Stimulated activated CD4-positive, alpha-beta T cell treated with anti-CD3 and anti-CD28 coated beads, Interleukin-4, amount 100 ng/mL, for 1 hour (primary cell): ENCODE data around the gene C2CD4C.
A peak's percentile ranks its signal among the peaks of the same experiment; 100 is the strongest.
"Not testable (repeated sequence)": the region's sequence is repeated elsewhere in the genome, so short reads cannot be mapped to it uniquely, and the experiment has no call there.

ENCODE experiments used
- DNase-seq: peaks from one replicate; pipeline ENCODE4 v3.0.0-alpha.2; 2020

Gene C2CD4C

DNA sequence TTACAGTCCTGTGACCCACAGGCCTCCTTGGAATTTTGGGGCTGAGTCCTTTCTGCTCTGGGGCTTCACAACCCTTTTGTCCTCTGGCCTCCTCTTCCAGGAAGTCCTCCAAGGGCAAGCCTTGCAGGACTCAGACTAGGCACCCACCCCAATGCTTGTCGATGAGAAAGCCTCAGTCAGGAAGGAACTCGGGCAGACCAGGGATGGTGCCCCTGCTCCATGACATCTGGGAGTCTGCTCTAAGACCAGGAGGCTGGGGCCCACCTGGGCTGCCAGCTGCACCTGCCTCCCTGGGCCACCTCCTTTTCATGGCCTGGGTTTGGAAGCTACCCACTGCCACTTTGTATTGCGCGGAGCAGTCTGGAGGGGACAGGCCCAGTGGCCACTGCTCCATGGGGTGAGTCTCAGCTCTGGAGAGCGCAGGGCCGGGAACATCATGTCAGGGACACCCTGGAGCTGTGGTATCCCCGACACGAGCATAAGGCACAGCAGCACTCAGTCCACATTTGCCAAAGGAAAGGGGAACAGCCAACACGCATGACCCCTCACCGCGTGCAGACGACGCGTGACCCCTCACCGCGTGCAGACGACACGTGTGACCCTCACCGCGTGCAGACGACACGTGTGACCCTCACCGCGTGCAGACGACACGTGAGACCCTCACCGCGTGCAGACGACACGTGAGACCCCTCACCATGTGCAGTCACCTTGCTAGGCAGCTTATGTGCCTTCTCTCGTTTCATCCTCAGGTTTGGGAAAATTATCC is 10.8 kb downstream of the C2CD4C start:
- no peak for DNase-seq

DNA sequence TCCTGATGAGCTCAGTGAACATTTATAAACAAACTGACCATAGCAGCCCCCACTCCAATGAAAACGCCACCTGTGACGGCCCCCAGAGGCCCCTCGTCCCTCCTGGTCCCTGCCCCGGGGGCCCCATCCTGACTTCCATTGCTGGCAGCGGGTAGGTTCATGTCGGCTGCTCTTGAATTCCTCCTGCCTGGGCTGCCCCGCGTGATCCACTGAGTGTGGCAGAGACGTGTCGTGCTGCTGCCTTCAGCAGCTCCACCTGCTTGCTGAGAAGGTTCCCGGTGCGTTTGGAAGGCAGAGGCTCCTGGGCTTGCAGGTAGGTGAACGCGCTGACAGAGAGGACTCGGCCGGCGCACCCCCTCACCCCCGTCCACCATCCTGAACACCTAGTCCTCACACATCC is 11.6 kb downstream of the C2CD4C start:
- no peak for DNase-seq

- DNase-seq, result no peak
Observed at GRCh38 chr19:395467-395866, 13.5 kb downstream of the C2CD4C start.

DNA sequence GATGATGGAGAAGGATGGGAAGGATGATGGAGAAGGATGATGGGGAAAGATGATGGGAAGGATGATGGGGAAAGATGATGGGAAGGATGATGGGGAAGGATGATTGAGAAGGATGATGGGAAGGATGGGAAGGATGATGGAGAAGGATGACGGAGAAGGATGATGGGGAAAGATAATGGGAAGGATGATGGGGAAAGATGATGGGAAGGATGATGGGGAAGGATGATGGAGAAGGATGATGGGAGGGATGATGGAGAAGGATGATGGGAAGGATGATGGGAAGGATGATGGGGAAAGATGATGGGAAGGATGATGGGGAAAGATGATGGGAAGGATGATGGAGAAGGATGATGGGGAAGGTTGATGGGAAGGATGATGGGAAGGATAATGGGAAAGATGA is 14.1 kb downstream of the C2CD4C start:
- DNase-seq, result not testable (repeated sequence)

GRCh38 chr19:393560-393959 is 15.4 kb downstream of the C2CD4C start:
- DNase-seq, result not testable (repeated sequence)

DNA sequence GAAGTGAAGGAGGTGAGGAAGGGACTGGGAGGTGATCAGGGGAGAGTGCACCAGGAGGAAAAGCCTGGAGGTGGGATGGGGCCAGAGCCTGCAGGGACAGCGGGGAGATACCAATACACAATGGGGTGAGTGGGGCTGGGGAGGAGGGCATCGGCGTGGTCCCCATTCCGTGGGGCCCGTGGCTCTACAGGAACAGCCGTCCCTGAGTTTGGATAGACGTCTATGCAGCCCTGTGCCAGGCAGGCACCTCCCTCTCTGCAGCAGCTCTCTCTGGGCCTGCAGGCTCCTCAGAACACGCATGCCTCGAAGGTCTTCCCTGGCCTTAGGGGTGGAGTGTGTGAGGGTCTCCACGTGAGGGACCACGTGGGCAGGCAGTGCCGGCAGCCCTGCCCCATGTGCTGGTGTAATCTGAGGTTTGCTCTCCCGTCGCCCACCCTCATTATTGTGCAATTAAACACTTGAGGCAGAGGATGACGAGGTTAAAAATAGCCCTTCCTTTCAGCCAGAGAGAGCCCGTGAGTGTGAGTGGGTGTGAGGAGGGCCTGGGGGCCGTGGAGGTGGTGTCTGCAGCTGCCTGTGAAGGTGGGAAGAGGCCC is 16.5 kb downstream of the C2CD4C start:
- no peak for DNase-seq

- no peak for DNase-seq
Observed at GRCh38 chr19:391726-392374, 17.1 kb downstream of the C2CD4C start.

GRCh38 chr19:391207-391557 is 17.8 kb downstream of the C2CD4C start:
- DNase-seq, result no peak

DNA sequence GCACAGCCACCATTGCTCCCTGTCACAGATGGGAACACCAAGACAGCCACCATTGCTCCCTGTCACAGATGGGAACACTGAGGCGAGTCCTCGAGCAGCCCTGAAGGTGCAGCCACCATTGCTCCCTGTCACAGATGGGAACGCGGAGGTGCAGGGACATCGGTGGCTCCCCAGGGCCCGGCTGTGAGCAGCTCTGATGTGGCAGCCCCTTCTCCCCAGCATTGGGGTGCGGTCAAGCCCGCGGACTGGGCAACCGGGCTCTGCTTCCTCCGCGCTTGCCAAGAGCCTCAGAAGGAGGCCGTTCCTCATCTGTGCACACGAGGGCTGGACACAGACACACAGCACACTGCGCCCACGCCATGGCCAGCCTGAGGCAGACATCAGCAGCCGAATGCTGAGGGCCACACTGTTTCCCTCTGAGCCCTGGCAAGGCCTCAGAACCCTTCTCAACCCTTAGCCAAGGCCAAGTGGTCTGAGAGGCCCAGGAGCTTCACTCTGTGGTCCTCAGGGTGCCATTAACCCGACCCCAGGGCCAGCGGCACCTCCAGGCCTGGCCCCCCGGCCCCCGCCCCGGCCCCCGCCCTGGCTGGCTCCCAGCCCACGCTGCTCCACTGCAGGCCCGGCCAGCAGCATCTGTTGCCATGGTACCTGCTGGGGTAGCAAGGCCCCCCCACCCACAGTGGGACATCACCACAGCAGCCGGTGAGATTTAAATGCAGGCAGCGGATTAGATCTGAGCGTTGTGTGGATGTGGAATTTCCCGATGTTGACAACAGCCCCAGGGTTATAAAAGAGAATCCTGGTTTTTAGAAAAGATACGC is 18.4 kb downstream of the C2CD4C start:
- no peak for DNase-seq

- no peak for DNase-seq
Observed at GRCh38 chr19:389935-390289, 19.0 kb downstream of the C2CD4C start.

DNA sequence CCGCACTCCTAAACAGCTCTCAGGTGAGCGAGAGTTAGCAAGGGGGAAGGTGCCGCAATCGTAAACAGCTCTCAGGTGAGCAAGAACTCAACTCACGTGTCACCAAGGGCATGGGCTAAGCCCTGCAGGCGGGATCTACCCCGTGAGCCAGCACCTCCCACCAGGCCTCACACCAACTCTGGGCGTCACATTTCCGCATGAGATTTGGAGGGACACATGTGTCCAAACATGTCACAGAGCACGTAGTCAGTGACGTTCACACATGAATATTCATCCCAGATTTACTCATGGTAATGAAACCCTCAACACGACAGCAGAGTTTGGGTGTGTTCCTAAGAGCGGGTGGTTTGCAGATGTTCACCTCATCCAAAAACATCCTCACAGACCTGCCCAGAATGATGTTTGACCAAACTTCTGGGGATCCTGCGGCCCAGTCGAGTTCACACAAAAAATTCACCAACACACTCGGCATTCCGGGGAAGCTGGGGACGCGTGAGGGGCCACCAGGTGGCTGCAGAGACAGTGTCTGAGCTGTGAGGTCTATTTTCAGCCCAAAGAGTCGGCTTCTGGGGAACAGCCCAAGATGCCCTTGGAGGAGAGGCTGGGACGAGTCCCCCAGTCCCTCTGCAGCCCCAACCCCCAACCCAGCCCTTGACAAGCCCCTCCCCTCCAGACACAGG is 19.6 kb downstream of the C2CD4C start:
- DNase-seq, result no peak

- DNase-seq, result no peak
Observed at GRCh38 chr19:388691-389090, 20.3 kb downstream of the C2CD4C start.

GRCh38 chr19:387777-388176 is 21.2 kb downstream of the C2CD4C start:
- DNase-seq, result no peak

DNA sequence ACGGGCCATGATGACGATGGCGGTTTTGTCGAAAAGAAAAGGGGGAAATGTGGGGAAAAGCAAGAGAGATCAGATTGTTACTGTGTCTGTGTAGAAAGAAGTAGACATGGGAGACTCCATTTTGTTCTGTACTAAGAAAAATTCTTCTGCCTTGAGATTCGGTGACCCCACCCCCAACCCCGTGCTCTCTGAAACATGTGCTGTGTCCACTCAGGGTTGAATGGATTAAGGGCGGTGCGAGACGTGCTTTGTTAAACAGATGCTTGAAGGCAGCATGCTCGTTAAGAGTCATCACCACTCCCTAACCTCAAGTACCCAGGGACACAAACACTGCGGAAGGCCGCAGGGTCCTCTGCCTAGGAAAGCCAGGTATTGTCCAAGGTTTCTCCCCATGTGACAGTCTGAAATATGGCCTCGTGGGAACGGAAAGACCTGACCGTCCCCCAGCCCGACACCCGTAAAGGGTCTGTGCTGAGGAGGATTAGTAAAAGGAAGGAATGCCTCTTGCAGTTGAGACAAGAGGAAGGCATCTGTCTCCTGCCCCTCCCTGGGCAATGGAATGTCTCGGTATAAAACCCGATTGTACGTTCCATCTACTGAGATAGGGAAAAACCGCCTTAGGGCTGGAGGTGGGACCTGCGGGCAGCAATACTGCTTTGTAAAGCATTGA is 22.2 kb downstream of the C2CD4C start:
- DNase-seq, result not testable (repeated sequence)

DNA sequence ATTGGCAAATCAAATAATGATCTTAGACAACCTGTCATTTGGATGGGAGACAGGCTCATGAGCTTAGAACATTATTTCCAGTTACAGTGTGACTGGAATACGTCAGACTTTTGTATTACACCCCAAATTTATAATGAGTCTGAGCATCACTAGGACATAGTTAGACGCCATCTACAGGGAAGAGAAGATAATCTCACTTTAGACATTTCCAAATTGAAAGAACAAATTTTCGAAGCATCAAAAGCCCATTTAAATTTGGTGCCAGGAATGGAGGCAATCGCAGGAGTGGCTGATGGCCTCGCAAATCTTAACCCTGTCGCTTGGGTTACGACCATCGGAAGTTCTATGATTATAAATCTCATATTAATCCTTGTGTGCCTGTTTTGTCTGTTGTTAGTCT is 22.8 kb downstream of the C2CD4C start:
- not testable (repeated sequence) for DNase-seq

- no peak for DNase-seq
Observed at GRCh38 chr19:384799-385169, 24.2 kb downstream of the C2CD4C start.

- no peak for DNase-seq
Observed at GRCh38 chr19:383922-384798, 24.8 kb downstream of the C2CD4C start.

GRCh38 chr19:383040-383439 is 25.9 kb downstream of the C2CD4C start:
- DNase-seq, result no peak

GRCh38 chr19:382578-382977 is 26.4 kb downstream of the C2CD4C start:
- DNase-seq, result peak; percentile 27

GRCh38 chr19:381901-382300 is 27.0 kb downstream of the C2CD4C start:
- DNase-seq, result not testable (repeated sequence)

DNA sequence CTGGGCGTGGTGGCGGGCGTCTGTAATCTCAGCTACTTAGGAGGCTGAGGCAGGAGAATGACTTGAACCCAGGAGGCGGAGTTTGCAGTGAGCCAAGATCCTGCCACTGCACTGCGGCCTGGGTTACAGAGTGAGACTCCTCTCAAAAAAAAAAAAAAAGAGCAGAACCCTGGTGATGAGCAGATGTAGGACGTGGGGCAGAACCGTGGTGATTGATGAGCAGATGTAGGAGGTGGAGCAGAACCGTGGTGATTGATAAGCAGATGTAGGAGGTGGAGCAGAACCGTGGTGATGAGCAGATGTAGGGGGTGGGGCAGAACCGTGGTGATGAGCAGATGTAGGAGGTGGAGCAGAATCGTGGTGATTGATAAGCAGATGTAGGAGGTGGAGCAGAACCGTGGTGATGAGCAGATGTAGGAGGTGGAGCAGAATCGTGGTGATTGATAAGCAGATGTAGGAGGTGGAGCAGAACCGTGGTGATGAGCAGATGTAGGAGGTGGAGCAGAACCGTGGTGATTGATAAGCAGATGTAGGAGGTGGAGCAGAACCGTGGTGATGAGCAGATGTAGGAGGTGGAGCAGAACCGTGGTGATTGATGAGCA is 28.2 kb downstream of the C2CD4C start:
- not testable (repeated sequence) for DNase-seq
